PC-9 (cell line): ENCODE results near the gene SRSF1. TPM values are rescaled to one million over a fixed set of nuclear protein-coding genes. Genes with fewer than 3 reads are reported as not detected.

ENCODE experiments used
- BruUV-seq: library from RNA; stranded (reverse); fragments of 400-500 nt; replicated peaks from 2 replicates; lab custom pipeline; 2021; lab: Mats Ljungman, UMichigan
- CTCF ChIA-PET: fragments of 300-600 bp; sonication (Branson Sonifier 250); formaldehyde crosslinking; loops from one replicate; lab custom pipeline; 2022; ENCODE audit warnings: antibody characterized with exemption; lab: Charles Lee
- POLR2A ChIA-PET: fragments of 300-600 bp; sonication (Branson Sonifier 250); formaldehyde crosslinking; loops from one replicate; lab custom pipeline; 2022; ENCODE audit warnings: antibody characterized with exemption; ENCODE audit not compliant: unreplicated experiment; lab: Charles Lee
- DNase-seq, 2 experiments: peaks; one replicate each; pipeline versions ENCODE4 v3.0.0 to v3.0.0-alpha.2; 2015 to 2022; ENCODE audit warnings: mixed read lengths in 1 of 2
- H2AFZ ChIP-seq: fragments of 200-600 bp; sonication (generic); 2 replicates; pipeline ENCODE4 v1.8.1; 2017; ENCODE audit warnings: antibody characterized with exemption
- H3F3A ChIP-seq: fragments of 200-600 bp; sonication (generic); 2 replicates; pipeline ENCODE4 v1.8.1; 2017; ENCODE audit warnings: antibody characterized with exemption, mild to moderate bottlenecking, low read depth; ENCODE audit not compliant: insufficient read depth
- H3K27ac ChIP-seq: fragments of 200-600 bp; sonication (generic); 2 replicates; pipeline ENCODE4 v1.6.1; 2016; ENCODE audit warnings: mixed run types
- H3K27me3 ChIP-seq: fragments of 200-600 bp; sonication (generic); 2 replicates; pipeline ENCODE4 v1.6.1; 2016; ENCODE audit warnings: low read depth, mixed run types; ENCODE audit not compliant: insufficient read depth
- H3K36me3 ChIP-seq: fragments of 200-600 bp; sonication (generic); 2 replicates; pipeline ENCODE4 v1.6.1; 2016; ENCODE audit warnings: low read depth, mixed run types
- H3K4me1 ChIP-seq: fragments of 200-600 bp; sonication (generic); replicated peaks from 2 replicates; pipeline ENCODE4 v1.6.1; 2016; ENCODE audit warnings: mixed run types; ENCODE audit not compliant: insufficient read depth
- H3K4me2 ChIP-seq: fragments of 200-600 bp; sonication (generic); 2 replicates; pipeline ENCODE4 v1.6.1; 2017; ENCODE audit warnings: mixed run types
- H3K4me3 ChIP-seq: fragments of 200-600 bp; sonication (generic); 2 replicates; pipeline ENCODE4 v1.6.1; 2016; ENCODE audit warnings: mixed run types
- H3K79me2 ChIP-seq: fragments of 200-600 bp; sonication (generic); 2 replicates; pipeline ENCODE4 v1.6.1; 2017; ENCODE audit warnings: low read depth, mixed run types
- H3K9me2 ChIP-seq: fragments of 200-600 bp; sonication (generic); 2 replicates; pipeline ENCODE4 v1.8.1; 2017; ENCODE audit warnings: mild to moderate bottlenecking; ENCODE audit not compliant: insufficient read depth
- H3K9me3 ChIP-seq: fragments of 200-600 bp; sonication (generic); 2 replicates; pipeline ENCODE4 v1.8.1; 2016; ENCODE audit warnings: low read depth; ENCODE audit not compliant: insufficient read depth
- H4K20me1 ChIP-seq: fragments of 200-600 bp; sonication (generic); 2 replicates; pipeline ENCODE4 v1.8.1; 2017; ENCODE audit not compliant: insufficient read depth
- EZH2 ChIP-seq: fragments of 200-600 bp; sonication (generic); IDR thresholded peaks from 2 replicates; pipeline ENCODE4 v1.8.0; 2017; ENCODE audit warnings: antibody characterized with exemption, low read depth
- intact Hi-C: fragments of 100-400 bp; cut with micrococcal nuclease; formaldehyde crosslinking; loops from one replicate; pipeline ENCODE4 v1.10.0; 2022; ENCODE audit not compliant: unreplicated experiment
- total RNA-seq: library from RNA; stranded (reverse); gene quantifications from 2 replicates; pipeline ENCODE4 v1.2.3, GENCODE V29; 2021
- TF ChIP-seq, protein P1 (sequence below): fragments of 200-600 bp; sonication (generic); conservative IDR thresholded peaks from 2 replicates; pipeline ENCODE4 v1.6.1; 2017; ENCODE audit warnings: mixed run types, antibody characterized with exemption, mild to moderate bottlenecking, moderate library complexity

Gene SRSF1
- total RNA-seq, 1 experiment from 2014 or later: 278 TPM

DNA sequence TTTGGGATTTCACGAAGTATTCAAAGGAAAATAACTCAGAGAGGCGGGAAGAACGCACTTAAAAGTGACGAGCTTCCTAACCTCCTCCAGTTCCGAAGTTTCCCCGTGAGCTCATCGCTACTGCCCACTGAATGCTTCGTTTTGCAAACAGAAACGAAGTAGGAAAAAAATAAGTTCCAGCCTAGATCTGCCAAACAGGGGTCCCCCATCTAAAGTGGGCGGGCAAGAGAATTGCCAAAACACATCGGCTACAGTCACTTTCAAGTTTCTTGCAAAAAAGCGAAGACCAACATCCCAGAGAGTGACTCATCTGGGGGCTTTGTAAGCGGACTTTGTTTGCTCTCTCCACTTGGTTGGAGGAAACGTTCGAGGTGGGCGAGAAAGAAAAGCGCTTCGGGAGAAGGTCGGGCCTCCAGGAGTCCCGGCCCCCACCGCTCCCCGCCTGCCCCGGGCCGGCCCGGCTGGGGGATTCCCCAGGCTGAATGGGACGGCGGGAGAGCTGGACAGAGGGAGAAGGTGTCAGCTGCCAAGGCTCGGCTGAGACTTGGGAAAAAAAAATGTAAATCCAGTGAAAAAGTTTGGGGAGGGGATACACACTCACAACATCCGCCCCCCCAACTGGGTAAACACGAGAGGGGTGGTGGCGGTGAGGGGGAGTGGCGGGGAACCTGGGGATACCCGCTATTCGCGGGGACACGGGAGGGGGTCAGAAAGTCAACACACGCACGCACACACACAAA is 20.0 kb downstream of the SRSF1 start:
- H3K27me3 ChIP-seq: no peaks in the 10 kb centered on the region
- intact Hi-C loops: loop anchor here (1.0 to 2.0 kb wide), 2 partner anchors 38 to 112 kb away; no protein-coding TSS in a partner anchor
- peak overlapping the region; percentile 77 for H2AFZ ChIP-seq
- H3K36me3 ChIP-seq: peaks cover 30% of the 10 kb centered on the region
- ChIA-PET POLR2A (interaction anchor here (1.0 kb wide), 1 partner anchor 35 kb away, joined by 5 read pairs; no protein-coding TSS in a partner anchor), CTCF (interaction anchor here (0.5 to 1.2 kb wide), 6 partner anchors 8 to 251 kb away, joined by 3 to 10 read pairs (median 4); no protein-coding TSS in a partner anchor)
- peaks cover 5% of the 10 kb centered on the region; the same call in 1 of the 2 replicates for H4K20me1 ChIP-seq
- DNase-seq: peak in 1 of 2 experiments; percentile 54
- no peaks in the 10 kb centered on the region for H3K9me2 ChIP-seq
- peak overlapping the region; percentile 36 for H3K27ac ChIP-seq
- peak overlapping the region; percentile 62 for H3K4me3 ChIP-seq
- BruUV-seq: TSS peak; percentile 42
- TF ChIP-seq, protein P1, sequence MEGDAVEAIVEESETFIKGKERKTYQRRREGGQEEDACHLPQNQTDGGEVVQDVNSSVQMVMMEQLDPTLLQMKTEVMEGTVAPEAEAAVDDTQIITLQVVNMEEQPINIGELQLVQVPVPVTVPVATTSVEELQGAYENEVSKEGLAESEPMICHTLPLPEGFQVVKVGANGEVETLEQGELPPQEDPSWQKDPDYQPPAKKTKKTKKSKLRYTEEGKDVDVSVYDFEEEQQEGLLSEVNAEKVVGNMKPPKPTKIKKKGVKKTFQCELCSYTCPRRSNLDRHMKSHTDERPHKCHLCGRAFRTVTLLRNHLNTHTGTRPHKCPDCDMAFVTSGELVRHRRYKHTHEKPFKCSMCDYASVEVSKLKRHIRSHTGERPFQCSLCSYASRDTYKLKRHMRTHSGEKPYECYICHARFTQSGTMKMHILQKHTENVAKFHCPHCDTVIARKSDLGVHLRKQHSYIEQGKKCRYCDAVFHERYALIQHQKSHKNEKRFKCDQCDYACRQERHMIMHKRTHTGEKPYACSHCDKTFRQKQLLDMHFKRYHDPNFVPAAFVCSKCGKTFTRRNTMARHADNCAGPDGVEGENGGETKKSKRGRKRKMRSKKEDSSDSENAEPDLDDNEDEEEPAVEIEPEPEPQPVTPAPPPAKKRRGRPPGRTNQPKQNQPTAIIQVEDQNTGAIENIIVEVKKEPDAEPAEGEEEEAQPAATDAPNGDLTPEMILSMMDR: no peak
- no peak for TF ChIP-seq EZH2
- H3K79me2 ChIP-seq: peaks cover 56% of the 10 kb centered on the region
- H3K4me2 ChIP-seq: peak overlapping the region; percentile 87
- peaks cover 29% of the 10 kb centered on the region for H3K4me1 ChIP-seq
- no peaks in the 10 kb centered on the region for H3K9me3 ChIP-seq
- peaks cover 50% of the 10 kb centered on the region for H3F3A ChIP-seq

DNA sequence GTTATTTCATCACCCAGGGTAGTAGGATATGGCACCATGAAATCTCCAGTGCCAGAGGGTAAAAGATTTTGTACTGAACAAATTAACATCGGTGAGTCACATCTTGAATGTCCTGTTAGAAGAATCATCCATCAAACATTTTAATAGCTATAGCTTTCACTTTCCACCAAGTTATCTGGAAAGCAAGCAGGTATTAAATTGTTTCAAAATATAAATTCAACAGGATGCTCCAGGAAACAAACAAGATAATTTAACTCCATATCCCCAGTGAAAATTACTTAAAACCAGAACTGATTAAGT is 21.4 kb downstream of the SRSF1 start:
- Histone ChIP-seq H3K9me3 (no peaks in the 10 kb centered on the region), H4K20me1 (peaks cover 15% of the 10 kb centered on the region; the same call in 1 of the 2 replicates), H3K27me3 (no peaks in the 10 kb centered on the region), H2AFZ (no peak overlapping the region), H3F3A (peaks cover 40% of the 10 kb centered on the region), H3K4me3 (peak overlapping the region; percentile 41; the same call in 1 of the 2 replicates), H3K36me3 (peaks cover 44% of the 10 kb centered on the region), H3K27ac (peak overlapping the region; percentile 77), H3K4me2 (peak overlapping the region; percentile 87), H3K9me2 (no peaks in the 10 kb centered on the region), H3K79me2 (peaks cover 70% of the 10 kb centered on the region), H3K4me1 (peaks cover 29% of the 10 kb centered on the region)
- intact Hi-C loops: loop anchor here (1.0 kb wide), 1 partner anchor 92 kb away; no protein-coding TSS in a partner anchor
- ChIA-PET CTCF (interaction anchor here (0.6 to 1.2 kb wide), 4 partner anchors 32 to 126 kb away, joined by 3 to 6 read pairs (median 4); no protein-coding TSS in a partner anchor), POLR2A (interaction anchor here (0.7 kb wide), 1 partner anchor 110 kb away, joined by 3 read pairs; no protein-coding TSS in a partner anchor)
- peak in 1 of 2 experiments; percentile 92 for DNase-seq
- TF ChIP-seq, protein P1: no peak
- TF ChIP-seq EZH2: no peak
- BruUV-seq: no TSS peak

GRCh38 chr17:57984936-57985674 is 21.9 kb downstream of the SRSF1 start:
- TF ChIP-seq, protein P1: no peak
- TF ChIP-seq EZH2: no peak
- H4K20me1 ChIP-seq: peaks cover 15% of the 10 kb centered on the region; the same call in 1 of the 2 replicates
- no peaks in the 10 kb centered on the region for H3K27me3 ChIP-seq
- H3K4me3 ChIP-seq: peak overlapping the region; percentile 41; the same call in 1 of the 2 replicates
- POLR2A ChIA-PET: no interaction called here
- CTCF ChIA-PET: interaction anchor here (0.6 to 1.1 kb wide), 3 partner anchors 31 to 138 kb away, joined by 3 to 4 read pairs (median 4); no protein-coding TSS in a partner anchor
- no peak for DNase-seq
- H3K36me3 ChIP-seq: peaks cover 50% of the 10 kb centered on the region
- peaks cover 34% of the 10 kb centered on the region for H3F3A ChIP-seq
- H3K9me2 ChIP-seq: no peaks in the 10 kb centered on the region
- H3K4me2 ChIP-seq: peak overlapping the region; percentile 87
- no TSS peak for BruUV-seq
- peaks cover 29% of the 10 kb centered on the region for H3K4me1 ChIP-seq
- H2AFZ ChIP-seq: no peak overlapping the region
- H3K27ac ChIP-seq: peak overlapping the region; percentile 77
- H3K9me3 ChIP-seq: no peaks in the 10 kb centered on the region
- H3K79me2 ChIP-seq: peaks cover 70% of the 10 kb centered on the region
- intact Hi-C loops: loop anchor here (1.0 kb wide), 1 partner anchor 92 kb away; no protein-coding TSS in a partner anchor
